A673 (cell line): ENCODE measurements around the gene PARP6.
"Not testable (repeated sequence)": the region's sequence is repeated elsewhere in the genome, so short reads cannot be mapped to it uniquely, and the experiment has no call there.

ENCODE experiments used
- CTCF ChIP-seq: fragments of 300-800, 200-600 bp; sonication (generic); conservative IDR thresholded peaks from 2 replicates; pipeline ENCODE4 v1.5.1; 2017; ENCODE audit warnings: low read depth, mild to moderate bottlenecking, antibody characterized with exemption, low read length, moderate library complexity, mixed read lengths
- EZH2 ChIP-seq: fragments of 200-600 bp; sonication (generic); IDR thresholded peaks from 2 replicates; pipeline ENCODE4 v1.6.1; 2017; ENCODE audit warnings: borderline replicate concordance, low read depth, mild to moderate bottlenecking, mixed read lengths, antibody characterized with exemption, low read length; ENCODE audit not compliant: poor library complexity, severe bottlenecking

DNA sequence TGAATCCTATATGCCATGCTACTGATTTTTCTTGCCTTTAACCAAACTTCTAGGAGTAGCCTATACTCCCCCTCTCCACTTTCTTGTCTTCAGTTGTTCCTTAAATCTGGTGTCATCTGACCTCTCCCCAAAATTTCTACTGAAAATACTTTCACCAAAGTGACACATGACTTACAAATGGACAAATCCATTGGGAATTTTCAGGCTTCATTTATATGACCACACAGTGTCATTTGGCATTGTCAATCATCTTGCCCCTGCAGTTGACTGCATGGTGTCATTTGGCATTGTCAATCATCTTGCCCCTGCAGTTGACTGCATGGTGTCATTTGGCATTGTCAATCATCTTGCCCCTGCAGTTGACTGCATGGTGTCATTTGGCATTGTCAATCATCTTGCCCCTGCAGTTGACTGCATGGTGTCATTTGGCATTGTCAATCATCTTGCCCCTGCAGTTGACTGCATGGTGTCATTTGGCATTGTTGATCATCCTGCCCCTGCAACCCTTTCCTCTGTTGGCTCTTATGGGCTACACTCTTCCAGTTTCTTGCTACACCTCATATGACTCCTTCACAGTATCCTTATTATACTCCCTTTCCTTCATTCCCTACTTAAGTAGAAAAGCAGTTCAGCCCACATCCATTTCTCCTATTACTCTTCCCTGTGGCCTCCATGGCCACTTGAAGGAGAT lies 3.4 kb upstream of the PARP6 start:
- not testable (repeated sequence) for TF ChIP-seq CTCF, EZH2
